Mesenchymal stem cell (in vitro differentiated cells and primary cell): ENCODE results near the gene EGFL6.
A peak's percentile ranks its signal among the peaks of the same experiment; 100 is the strongest.

Experiments used
- DNase-seq: peaks from one replicate; pipeline ENCODE4 v3.0.0-alpha.2; 2013
- H2AFZ ChIP-seq: one replicate; pipeline ENCODE4 v1.6.1; 2013; ENCODE audit warnings: low read depth, mild to moderate bottlenecking, control low read depth, inconsistent platforms, low read length, moderate library complexity
- H2AK5ac ChIP-seq: 2 replicates; pipeline ENCODE4 v1.6.1; 2013; ENCODE audit warnings: low read length, moderate library complexity, mild to moderate bottlenecking, inconsistent platforms; ENCODE audit not compliant: severe bottlenecking
- H2BK120ac ChIP-seq: one replicate; pipeline ENCODE4 v1.6.1; 2013; ENCODE audit warnings: low read depth, mild to moderate bottlenecking, inconsistent platforms, low read length, moderate library complexity
- H2BK12ac ChIP-seq, 2 experiments: one replicate each; pipeline ENCODE4 v1.6.1; 2013; ENCODE audit warnings: inconsistent platforms in 2 of 2, low read length in 2 of 2, mild to moderate bottlenecking in 2 of 2, moderate library complexity in 2 of 2, control low read depth in 1 of 2
- H2BK15ac ChIP-seq: one replicate; pipeline ENCODE4 v1.6.1; 2013; ENCODE audit warnings: mild to moderate bottlenecking, low read depth, inconsistent platforms; ENCODE audit not compliant: poor library complexity, severe bottlenecking
- H2BK5ac ChIP-seq: 2 replicates; pipeline ENCODE4 v1.6.1; 2013; ENCODE audit warnings: low read depth, mild to moderate bottlenecking, low read length, control low read depth, inconsistent platforms; ENCODE audit not compliant: poor library complexity, severe bottlenecking
- H3K14ac ChIP-seq, 2 experiments: one replicate each; pipeline ENCODE4 v1.6.1; 2013; ENCODE audit warnings: inconsistent platforms in 2 of 2, low read length in 2 of 2, control low read depth in 1 of 2, mild to moderate bottlenecking in 1 of 2, moderate library complexity in 1 of 2
- H3K18ac ChIP-seq, 2 experiments: one replicate each; pipeline ENCODE4 v1.6.1; 2013; ENCODE audit warnings: inconsistent platforms in 2 of 2, low read length in 2 of 2, control low read depth in 1 of 2, low read depth in 1 of 2, mild to moderate bottlenecking in 1 of 2
- H3K23ac ChIP-seq, 2 experiments: one replicate each; pipeline ENCODE4 v1.6.1; 2013; ENCODE audit warnings: inconsistent platforms in 2 of 2, low read length in 2 of 2, mild to moderate bottlenecking in 2 of 2, moderate library complexity in 2 of 2, control low read depth in 1 of 2
- H3K27ac ChIP-seq: 2 replicates; pipeline ENCODE4 v1.5.1; 2013; ENCODE audit warnings: mild to moderate bottlenecking, moderate library complexity, low read length, control low read depth, inconsistent platforms; ENCODE audit not compliant: poor library complexity, severe bottlenecking
- H3K27me3 ChIP-seq, 2 experiments: 2 replicates each; pipeline versions ENCODE4 v1.6.1 to v1.7.0; 2013; ENCODE audit warnings: low read length in 2 of 2, mild to moderate bottlenecking in 2 of 2, moderate library complexity in 2 of 2, control low read depth in 1 of 2, inconsistent platforms in 1 of 2; ENCODE audit not compliant: control insufficient read depth in 1 of 2, insufficient read depth in 1 of 2
- H3K36me3 ChIP-seq, 2 experiments: 2 replicates each; pipeline versions ENCODE4 v1.6.1 to v1.7.0; 2013; ENCODE audit warnings: low read length in 2 of 2, control low read depth in 1 of 2, inconsistent platforms in 1 of 2, low read depth in 1 of 2, mild to moderate bottlenecking in 1 of 2; ENCODE audit not compliant: insufficient read depth in 2 of 2, control insufficient read depth in 1 of 2
- H3K4ac ChIP-seq, 2 experiments: one replicate each; pipeline ENCODE4 v1.6.1; 2013; ENCODE audit warnings: inconsistent platforms in 2 of 2, low read length in 2 of 2, mild to moderate bottlenecking in 2 of 2, moderate library complexity in 2 of 2, control low read depth in 1 of 2, low read depth in 1 of 2
- H3K4me1 ChIP-seq: 2 replicates; pipeline ENCODE4 v1.6.1; 2013; ENCODE audit warnings: low read depth, low read length, control low read depth; ENCODE audit not compliant: control insufficient read depth, insufficient read depth
- H3K4me2 ChIP-seq: 2 replicates; pipeline ENCODE4 v1.6.1; 2013; ENCODE audit warnings: low read length, mild to moderate bottlenecking, inconsistent platforms; ENCODE audit not compliant: poor library complexity, severe bottlenecking
- H3K4me3 ChIP-seq, 2 experiments: 2 replicates each; pipeline versions ENCODE4 v1.5.1 to v1.7.0; 2013; ENCODE audit warnings: low read length in 2 of 2, mild to moderate bottlenecking in 2 of 2, control low read depth in 1 of 2, low read depth in 1 of 2; ENCODE audit not compliant: insufficient read depth in 1 of 2
- H3K79me1 ChIP-seq: replicated peaks from 2 replicates; pipeline ENCODE4 v1.6.1; 2013; ENCODE audit warnings: mild to moderate bottlenecking, control low read depth, low read length, inconsistent platforms; ENCODE audit not compliant: poor library complexity, severe bottlenecking
- H3K9ac ChIP-seq: 2 replicates; pipeline ENCODE4 v1.7.0; 2013; ENCODE audit warnings: mild to moderate bottlenecking, low read length, moderate library complexity
- H3K9me3 ChIP-seq: 2 replicates; pipeline ENCODE4 v1.7.0; 2013; ENCODE audit warnings: mild to moderate bottlenecking, low read length; ENCODE audit not compliant: control insufficient read depth
- H4K8ac ChIP-seq: one replicate; pipeline ENCODE4 v1.6.1; 2013; ENCODE audit warnings: inconsistent platforms, mild to moderate bottlenecking, low read length, moderate library complexity
- H4K91ac ChIP-seq: one replicate; pipeline ENCODE4 v1.6.1; 2013; ENCODE audit warnings: mild to moderate bottlenecking, low read length, inconsistent platforms
- WGBS: methylation state at CpG from one replicate; pipeline ENCODE4 v1.1.7; 2013; ENCODE audit warnings: mixed read lengths; 5-methylcytosine and 5-hydroxymethylcytosine counted together

EGFL6 gene

GRCh38 chrX:13658602-13659001, 89.2 kb downstream of the EGFL6 start:
- Histone ChIP-seq H3K4me3 (no peak overlapping the region), H2BK12ac (no peak overlapping the region), H3K79me1 (no peaks in the 10 kb centered on the region), H3K27ac (no peak overlapping the region), H3K9me3 (no peaks in the 10 kb centered on the region), H4K8ac (no peak overlapping the region), H3K36me3 (peaks cover 0 to 8% of the 10 kb centered on the region in 2 experiments), H3K4me1 (no peaks in the 10 kb centered on the region), H3K27me3 (peaks cover 0 to 7% of the 10 kb centered on the region in 2 experiments), H2BK120ac (no peak overlapping the region), H3K23ac (no peak overlapping the region), H2BK5ac (no peak overlapping the region), H3K4me2 (no peak overlapping the region), H4K91ac (no peak overlapping the region), H3K18ac (no peak overlapping the region), H2BK15ac (no peak overlapping the region), H2AK5ac (no peak overlapping the region), H3K4ac (no peak overlapping the region), H3K9ac (peak overlapping the region; percentile 63), H2AFZ (no peak overlapping the region), H3K14ac (no peak overlapping the region)
- no CpG with 5 or more reads among the region's 2 CpGs for WGBS
- DNase-seq, result peak; percentile 56

- Histone ChIP-seq H4K91ac (no peak overlapping the region), H2AK5ac (no peak overlapping the region), H3K4me2 (no peak overlapping the region), H3K14ac (no peak overlapping the region), H3K4ac (no peak overlapping the region), H3K9me3 (no peaks in the 10 kb centered on the region), H3K23ac (no peak overlapping the region), H2BK15ac (no peak overlapping the region), H3K27me3 (peaks cover 0 to 7% of the 10 kb centered on the region in 2 experiments), H3K9ac (peak overlapping the region; percentile 63), H3K79me1 (no peaks in the 10 kb centered on the region), H3K27ac (no peak overlapping the region), H2AFZ (no peak overlapping the region), H2BK120ac (no peak overlapping the region), H3K4me1 (no peaks in the 10 kb centered on the region), H4K8ac (no peak overlapping the region), H2BK5ac (no peak overlapping the region), H2BK12ac (no peak overlapping the region), H3K36me3 (peaks cover 0 to 10% of the 10 kb centered on the region in 2 experiments), H3K18ac (no peak overlapping the region), H3K4me3 (peak overlapping the region in 1 of 2 experiments; percentile 5)
- DNase-seq, result peak; percentile 64
- 53% methylated on average over 3 of the region's 6 CpGs for WGBS
Measured at GRCh38 chrX:13659063-13659462, 89.7 kb downstream of the EGFL6 start.

GRCh38 chrX:13661735-13662288, 92.4 kb downstream of the EGFL6 start:
- H3K27ac ChIP-seq, result no peak overlapping the region
- H2BK15ac ChIP-seq, result no peak overlapping the region
- DNase-seq, result no peak
- no peak overlapping the region for H3K23ac ChIP-seq
- WGBS, result 70% methylated on average over 4 of the region's 6 CpGs
- no peak overlapping the region for H4K91ac ChIP-seq
- H3K27me3 ChIP-seq, result peaks cover 0 to 3% of the 10 kb centered on the region in 2 experiments
- peak overlapping the region; percentile 88 for H3K9ac ChIP-seq
- no peaks in the 10 kb centered on the region for H3K4me1 ChIP-seq
- H3K14ac ChIP-seq, result no peak overlapping the region
- no peak overlapping the region for H2BK12ac ChIP-seq
- no peaks in the 10 kb centered on the region for H3K9me3 ChIP-seq
- H4K8ac ChIP-seq, result no peak overlapping the region
- H3K79me1 ChIP-seq, result no peaks in the 10 kb centered on the region
- peaks cover 0 to 8% of the 10 kb centered on the region in 2 experiments for H3K36me3 ChIP-seq
- H2AK5ac ChIP-seq, result no peak overlapping the region
- no peak overlapping the region for H3K4ac ChIP-seq
- no peak overlapping the region for H2AFZ ChIP-seq
- H3K4me2 ChIP-seq, result no peak overlapping the region
- peak overlapping the region in 1 of 2 experiments; percentile 73 for H3K4me3 ChIP-seq
- H2BK120ac ChIP-seq, result no peak overlapping the region
- no peak overlapping the region for H2BK5ac ChIP-seq
- no peak overlapping the region for H3K18ac ChIP-seq

GRCh38 chrX:13662355-13662791, 93.0 kb downstream of the EGFL6 start:
- peak overlapping the region in 1 of 2 experiments; percentile 73 for H3K4me3 ChIP-seq

More at GRCh38 chrX:13662355-13662791, 93.0 kb downstream of the EGFL6 start:
- WGBS, result 7% methylated on average over 5 of the region's 6 CpGs
- H2BK12ac ChIP-seq, result no peak overlapping the region
- no peak overlapping the region for H3K14ac ChIP-seq
- no peak overlapping the region for H4K8ac ChIP-seq
- no peak overlapping the region for H3K18ac ChIP-seq
- no peak overlapping the region for H2BK15ac ChIP-seq
- peaks cover 0 to 3% of the 10 kb centered on the region in 2 experiments for H3K27me3 ChIP-seq
- H3K9ac ChIP-seq, result peak overlapping the region; percentile 88
- peak; percentile 95 for DNase-seq
- no peaks in the 10 kb centered on the region for H3K79me1 ChIP-seq
- H3K36me3 ChIP-seq, result peaks cover 0 to 7% of the 10 kb centered on the region in 2 experiments
- H3K4me1 ChIP-seq, result peaks cover 1% of the 10 kb centered on the region
- no peak overlapping the region for H3K4me2 ChIP-seq
- H2BK120ac ChIP-seq, result no peak overlapping the region
- H4K91ac ChIP-seq, result no peak overlapping the region
- H3K9me3 ChIP-seq, result no peaks in the 10 kb centered on the region
- no peak overlapping the region for H3K27ac ChIP-seq
- H3K4ac ChIP-seq, result no peak overlapping the region
- H2AK5ac ChIP-seq, result no peak overlapping the region
- no peak overlapping the region for H3K23ac ChIP-seq
- no peak overlapping the region for H2AFZ ChIP-seq
- H2BK5ac ChIP-seq, result no peak overlapping the region
